H1 (cell line): Measurements from ENCODE around the gene HHAT. TPM values are rescaled to one million over a fixed set of nuclear protein-coding genes. Genes with fewer than 3 reads are reported as not detected.

Experiments used
- CTCF ChIA-PET: fragments of 300-600 bp; sonication (Branson Sonifier 250); formaldehyde crosslinking; loops from one replicate; lab custom pipeline; 2021; ENCODE audit not compliant: partially characterized antibody; lab: Charles Lee
- POLR2A ChIA-PET: fragments of 300-600 bp; sonication (Branson Sonifier 250); formaldehyde crosslinking; loops from one replicate; lab custom pipeline; 2021; ENCODE audit warnings: inconsistent platforms; ENCODE audit not compliant: partially characterized antibody; lab: Charles Lee
- DNase-seq, 2 experiments: peaks; one replicate each; pipeline versions ENCODE4 v3.0.0 to v3.0.0-alpha.2; 2010 to 2022; ENCODE audit warnings: low spot score in 2 of 2, low read depth in 1 of 2, mixed read lengths in 1 of 2
- FAIRE-seq: peaks from 2 replicates; lab custom pipeline; 2011; peaks lifted over from hg19 to GRCh38; lab: Jason Lieb, UNC
- H2AFZ ChIP-seq: 2 replicates; pipeline ENCODE4 v1.8.1; 2012; ENCODE audit warnings: low read length, inconsistent platforms
- H2AK5ac ChIP-seq: 2 replicates; pipeline ENCODE4 v1.6.1; 2013; ENCODE audit warnings: low read depth, low read length
- H2BK120ac ChIP-seq: replicated peaks from 2 replicates; pipeline ENCODE3; 2013; ENCODE audit warnings: low read depth, low read length, inconsistent platforms
- H2BK12ac ChIP-seq: 2 replicates; pipeline ENCODE4 v1.6.1; 2013; ENCODE audit warnings: low read depth, low read length
- H2BK15ac ChIP-seq: 2 replicates; pipeline ENCODE4 v1.6.1; 2013; ENCODE audit warnings: low read length
- H2BK20ac ChIP-seq: 2 replicates; pipeline ENCODE4 v1.6.1; 2013; ENCODE audit warnings: low read length
- H2BK5ac ChIP-seq: 2 replicates; pipeline ENCODE4 v1.6.1; 2013; ENCODE audit warnings: low read depth, low read length
- H3K14ac ChIP-seq: 2 replicates; pipeline ENCODE4 v1.6.1; 2013; ENCODE audit warnings: inconsistent platforms; ENCODE audit not compliant: insufficient read length
- H3K18ac ChIP-seq: 2 replicates; pipeline ENCODE4 v1.6.1; 2013; ENCODE audit warnings: low read length; ENCODE audit errors: extremely low read depth
- H3K23ac ChIP-seq: 2 replicates; pipeline ENCODE4 v1.6.1; 2013; ENCODE audit warnings: inconsistent platforms; ENCODE audit not compliant: insufficient read length
- H3K23me2 ChIP-seq: 2 replicates; pipeline ENCODE4 v1.6.1; 2013; ENCODE audit warnings: low read depth, low read length
- H3K27ac ChIP-seq: 2 replicates; pipeline ENCODE4 v1.6.1; 2011; ENCODE audit warnings: low read depth, low read length, inconsistent platforms
- H3K27me3 ChIP-seq, 4 experiments: replicated peaks in 1 of 4; 1 replicate in 1 of 4; 2 replicates in 3 of 4; pipeline versions ENCODE4 v1.6.1 to v1.8.1; 2011 to 2013; ENCODE audit warnings: low read length in 3 of 4, mild to moderate bottlenecking in 3 of 4, inconsistent platforms in 2 of 4, mixed read lengths in 2 of 4, moderate library complexity in 1 of 4; ENCODE audit not compliant: control insufficient read depth in 3 of 4, insufficient read depth in 3 of 4; ENCODE audit errors: extremely low read depth in 1 of 4
- H3K36me3 ChIP-seq, 4 experiments: 2 replicates each; pipeline versions ENCODE4 v1.6.1 to v1.8.1; 2011 to 2013; ENCODE audit warnings: mild to moderate bottlenecking in 4 of 4, low read length in 3 of 4, moderate library complexity in 2 of 4, control low read depth in 1 of 4, inconsistent platforms in 1 of 4; ENCODE audit not compliant: insufficient read depth in 4 of 4, control insufficient read depth in 2 of 4
- H3K4ac ChIP-seq: replicated peaks from 2 replicates; pipeline ENCODE3; 2013; ENCODE audit warnings: low read length, low read depth, mixed read lengths, inconsistent platforms; ENCODE audit not compliant: insufficient read length
- H3K4me1 ChIP-seq, 4 experiments: replicated peaks in 1 of 4; 1 replicate in 1 of 4; 2 replicates in 3 of 4; pipeline versions ENCODE4 v1.6.1 to v1.8.1; 2011 to 2013; ENCODE audit warnings: low read length in 3 of 4, inconsistent platforms in 2 of 4, mixed read lengths in 1 of 4; ENCODE audit not compliant: insufficient read depth in 4 of 4, control insufficient read depth in 3 of 4
- H3K4me2 ChIP-seq, 2 experiments: 2 replicates each; pipeline versions ENCODE4 v1.6.1 to v1.8.1; 2011 to 2013; ENCODE audit warnings: low read depth in 2 of 2, low read length in 2 of 2, control low read depth in 1 of 2, inconsistent platforms in 1 of 2, mild to moderate bottlenecking in 1 of 2; ENCODE audit not compliant: insufficient read depth in 1 of 2
- H3K4me3 ChIP-seq, 4 experiments: fragments of 200-600, 300-600 bp in 1 of 4; sonication (generic), shearing (Covaris generic), sonication (Bioruptor Twin) in 1 of 4; 2 replicates each; pipeline versions ENCODE4 v1.5.1 to v1.8.1; 2011 to 2016; ENCODE audit warnings: low read length in 4 of 4, low read depth in 3 of 4, control low read depth in 2 of 4, inconsistent platforms in 2 of 4, mild to moderate bottlenecking in 2 of 4, mixed read lengths in 1 of 4, moderate library complexity in 1 of 4; ENCODE audit not compliant: insufficient read depth in 2 of 4; ENCODE audit errors: extremely low read depth in 1 of 4
- H3K56ac ChIP-seq: replicated peaks from 2 replicates; pipeline ENCODE3; 2013; ENCODE audit warnings: low read depth, mild to moderate bottlenecking, mixed read lengths, low read length, inconsistent platforms; ENCODE audit not compliant: insufficient read length
- H3K79me1 ChIP-seq: 2 replicates; pipeline ENCODE4 v1.6.1; 2013; ENCODE audit warnings: low read depth, low read length, control low read depth
- H3K79me2 ChIP-seq, 2 experiments: 2 replicates each; pipeline versions ENCODE4 v1.6.1 to v1.8.1; 2012 to 2013; ENCODE audit warnings: low read length in 2 of 2, mild to moderate bottlenecking in 2 of 2, inconsistent platforms in 1 of 2; ENCODE audit not compliant: insufficient read depth in 2 of 2, control insufficient read depth in 1 of 2
- H3K9ac ChIP-seq, 4 experiments: replicated peaks in 1 of 4; 1 replicate in 1 of 4; 2 replicates in 3 of 4; pipeline versions ENCODE4 v1.6.1 to v1.8.1; 2011 to 2013; ENCODE audit warnings: low read depth in 3 of 4, low read length in 3 of 4, control low read depth in 2 of 4, mild to moderate bottlenecking in 2 of 4, moderate library complexity in 2 of 4, inconsistent platforms in 1 of 4; ENCODE audit errors: extremely low read depth in 1 of 4
- H3K9me3 ChIP-seq, 2 experiments: 2 replicates each; pipeline versions ENCODE4 v1.6.1 to v1.8.1; 2012 to 2013; ENCODE audit warnings: mild to moderate bottlenecking in 2 of 2, moderate library complexity in 2 of 2, control low read depth in 1 of 2, inconsistent platforms in 1 of 2, low read depth in 1 of 2, low read length in 1 of 2, mixed read lengths in 1 of 2; ENCODE audit not compliant: insufficient read depth in 2 of 2
- H4K20me1 ChIP-seq, 2 experiments: replicated peaks in 1 of 2; 2 replicates each; pipeline versions ENCODE3 to v1.8.1; 2011 to 2013; ENCODE audit warnings: inconsistent platforms in 2 of 2, low read length in 2 of 2, mild to moderate bottlenecking in 1 of 2; ENCODE audit not compliant: insufficient read depth in 2 of 2, control insufficient read depth in 1 of 2
- H4K5ac ChIP-seq: 2 replicates; pipeline ENCODE4 v1.6.1; 2013; ENCODE audit warnings: low read length, low read depth, mixed read lengths, inconsistent platforms; ENCODE audit not compliant: insufficient read length
- H4K8ac ChIP-seq: 2 replicates; pipeline ENCODE4 v1.8.0; 2013; ENCODE audit warnings: mild to moderate bottlenecking, moderate library complexity, low read length, inconsistent platforms; ENCODE audit not compliant: insufficient read depth; ENCODE audit errors: extremely low read depth
- H4K91ac ChIP-seq: replicated peaks from 2 replicates; pipeline ENCODE3; 2013; ENCODE audit warnings: low read length, mixed read lengths, inconsistent platforms; ENCODE audit not compliant: insufficient read length
- ASH2L ChIP-seq: fragments of 200-600, 300-600 bp; sonication (generic); IDR thresholded peaks from one replicate; pipeline ENCODE4 v1.7.1; 2017; ENCODE audit warnings: low read length
- CBX5 ChIP-seq: fragments of 300-800, 300-1000 bp; sonication (generic); IDR thresholded peaks from 2 replicates; pipeline ENCODE4 v1.7.1; 2016; ENCODE audit warnings: antibody characterized with exemption, low read length, low read depth
- CREB1 ChIP-seq: IDR thresholded peaks from 2 replicates; pipeline ENCODE4 v1.6.1; 2012; ENCODE audit warnings: inconsistent platforms
- CTBP2 ChIP-seq: IDR thresholded peaks from 2 replicates; pipeline ENCODE4 v1.7.0; 2011; ENCODE audit warnings: borderline replicate concordance, mild to moderate bottlenecking, moderate library complexity, mixed read lengths, low read length; ENCODE audit not compliant: insufficient read depth, insufficient read length
- EGR1 ChIP-seq: IDR thresholded peaks from 2 replicates; pipeline ENCODE4 v1.6.1; 2011; ENCODE audit warnings: low read depth, low read length, borderline replicate concordance
- JUND ChIP-seq: IDR thresholded peaks from 2 replicates; pipeline ENCODE4 v1.6.1; 2011; ENCODE audit warnings: mild to moderate bottlenecking, improper control_type of control experiment, low read length
- KDM1A ChIP-seq: fragments of 200-600, 300-600 bp; sonication (generic); IDR thresholded peaks from 2 replicates; pipeline ENCODE4 v1.7.1; 2016; ENCODE audit warnings: mild to moderate bottlenecking, low read length, borderline replicate concordance
- MAFK ChIP-seq: IDR thresholded peaks from 2 replicates; pipeline ENCODE4 v1.6.1; 2012; ENCODE audit warnings: low read depth, mild to moderate bottlenecking, improper control_type of control experiment, low read length
- POLR2A ChIP-seq, 2 experiments: IDR thresholded peaks; 1 replicate in 1 of 2; 2 replicates in 1 of 2; pipeline ENCODE4 v1.6.1; 2011; ENCODE audit warnings: low read depth in 2 of 2, low read length in 2 of 2, mild to moderate bottlenecking in 2 of 2; ENCODE audit errors: control extremely low read depth in 1 of 2
- RFX5 ChIP-seq: IDR thresholded peaks from 2 replicates; pipeline ENCODE4 v1.6.1; 2011; ENCODE audit warnings: low read depth, low read length, improper control_type of control experiment, borderline replicate concordance
- RNF2 ChIP-seq: fragments of 200-900, 300-1000 bp; sonication (generic); IDR thresholded peaks from 2 replicates; pipeline ENCODE4 v1.7.1; 2016; ENCODE audit warnings: borderline replicate concordance, low read depth, mild to moderate bottlenecking, antibody characterized with exemption, low read length; ENCODE audit not compliant: poor library complexity, severe bottlenecking; ENCODE audit errors: missing control alignments
- SAP30 ChIP-seq: fragments of 300-600 bp; sonication (generic); IDR thresholded peaks from 2 replicates; pipeline ENCODE4 v1.7.1; 2012; ENCODE audit warnings: low read length, moderate library complexity, mild to moderate bottlenecking, inconsistent platforms; ENCODE audit not compliant: insufficient read depth, insufficient replicate concordance
- SP4 ChIP-seq: IDR thresholded peaks from 2 replicates; pipeline ENCODE4 v1.6.1; 2012; ENCODE audit warnings: low read length, inconsistent platforms
- TAF7 ChIP-seq: optimal IDR thresholded peaks from 2 replicates; pipeline ENCODE3; 2011; ENCODE audit warnings: low read depth, mild to moderate bottlenecking, inconsistent platforms, low read length, moderate library complexity, borderline replicate concordance
- TEAD4 ChIP-seq: IDR thresholded peaks from 2 replicates; pipeline ENCODE4 v1.6.1; 2012; ENCODE audit warnings: low read depth, low read length, inconsistent platforms, mixed read lengths
- WGBS, 2 experiments: shearing (Covaris generic) in 1 of 2; methylation state at CpG; one replicate each; pipeline versions ENCODE4 v1.1.6 to v1.1.7; 2013 to 2015; ENCODE audit warnings: low lambda C conversion rate in 2 of 2, mixed read lengths in 2 of 2, inconsistent platforms in 1 of 2, low coverage in 1 of 2, missing lambda C conversion rate in 1 of 2; ENCODE audit not compliant: insufficient replicate concordance in 2 of 2, insufficient coverage in 1 of 2, insufficient read length in 1 of 2; ENCODE audit errors: extremely low coverage in 1 of 2, missing lambda C conversion rate in 1 of 2; 5-methylcytosine and 5-hydroxymethylcytosine counted together
- polyA plus RNA-seq, 7 experiments: library from polyadenylated mRNA; depleted of rRNA in 3 of 7; stranded (reverse) in 5 of 7; unstranded in 2 of 7; fragments of >200 nt in 5 of 7; fragments of 200-250 nt in 2 of 7; gene quantifications; 1 replicate in 5 of 7; 2 replicates in 1 of 7; 4 replicates in 1 of 7; pipeline versions ENCODE4 v1.2.1 to v1.2.3, GENCODE V29; 2011 to 2013; ENCODE audit warnings: missing spikeins in 2 of 7, mixed read lengths in 2 of 7
- total RNA-seq: library from RNA; stranded (reverse); fragmentation: NEBNext Ultra II Directional; extraction: Animal tissue kit (Norgen Biotek cat#: 25700); gene quantifications from 2 replicates; pipeline ENCODE4 v1.2.1, GENCODE V29; 2021

HHAT gene
- total and polyA plus RNA-seq, 2 of the 8 experiments (the other 6 are each of a cell fraction or from before 2014, with no cell fraction given) = 0.15 to 0.51 TPM

- no peaks in the 10 kb centered on the region for H3K36me3 ChIP-seq
- H4K5ac ChIP-seq = no peak overlapping the region
- no peak overlapping the region for H3K4ac ChIP-seq
- no peaks in the 10 kb centered on the region for H4K20me1 ChIP-seq
- no peak overlapping the region for H3K14ac ChIP-seq
- H2BK12ac ChIP-seq = no peak overlapping the region
- no peak overlapping the region for H2BK5ac ChIP-seq
- H3K27me3 ChIP-seq = no peaks in the 10 kb centered on the region
- H3K9ac ChIP-seq = no peak overlapping the region
- no peaks in the 10 kb centered on the region for H3K79me2 ChIP-seq
- no peak overlapping the region for H2AFZ ChIP-seq
- no peak overlapping the region for H3K23ac ChIP-seq
- DNase-seq (no peak), FAIRE-seq (no peak)
- no peak overlapping the region for H2AK5ac ChIP-seq
- H3K79me1 ChIP-seq = no peaks in the 10 kb centered on the region
- ChIA-PET CTCF (interaction anchor here (2.5 to 3.8 kb wide), 2 partner anchors 14 to 564 kb away, joined by 11 to 22 read pairs; partner anchors contain the start of gene KCNH1), POLR2A (no interaction called here)
- no peak overlapping the region for H3K27ac ChIP-seq
- no peaks in the 10 kb centered on the region for H3K23me2 ChIP-seq
- no peak overlapping the region for H3K4me3 ChIP-seq
- no peak overlapping the region for H3K4me2 ChIP-seq
- WGBS, 2 experiments = 87% methylated on average over 2 of the region's 2 CpGs; no CpG with 5 or more reads in 1 of the 2 experiments
- H4K91ac ChIP-seq = no peak overlapping the region
- no peaks in the 10 kb centered on the region for H3K4me1 ChIP-seq
- no peak overlapping the region for H2BK20ac ChIP-seq
- H3K56ac ChIP-seq = no peak overlapping the region
- no peak overlapping the region; the same call in 1 of the 2 replicates for H4K8ac ChIP-seq
- no peak overlapping the region for H2BK15ac ChIP-seq
- H2BK120ac ChIP-seq = no peak overlapping the region
- no peak overlapping the region for H3K18ac ChIP-seq
- H3K9me3 ChIP-seq = no peaks in the 10 kb centered on the region
- TF ChIP-seq SP4 (no peak), SAP30 (no peak), ASH2L (no peak), CBX5 (no peak), CTBP2 (no peak), KDM1A (no peak), JUND (no peak), POLR2A (IDR thresholded peaks at IDR 0.05; ENCODE audit: control extremely low read depth in 1 of 2, low read depth in 2 of 2, low read length in 2 of 2) (no peak), CREB1 (no peak), TEAD4 (no peak), RFX5 (no peak), RNF2 (no peak), EGR1 (no peak), TAF7 (no peak), MAFK (no peak)
Measured at GRCh38 chr1:210570116-210570515, 241.4 kb downstream of the HHAT start.
